Gastroesophageal sphincter (tissue), 3 donors: ENCODE results near the gene FBXL17.

Experiments
- CTCF ChIP-seq, 4 experiments: fragments of 200-600 bp in 2 of 4; fragments of 450-650 bp in 2 of 4; sonication (generic) in 1 of 4; IDR thresholded peaks; one replicate each; pipeline ENCODE4 v1.5.1; 2017 to 2019; ENCODE audit warnings: antibody characterized with exemption in 4 of 4, mild to moderate bottlenecking in 2 of 4, moderate library complexity in 2 of 4
- POLR2A ChIP-seq, 2 donors: fragments of 450-650 bp; IDR thresholded peaks; one replicate each; pipeline ENCODE4 v1.6.1; 2017; ENCODE audit warnings: antibody characterized with exemption in 2 of 2, mild to moderate bottlenecking in 2 of 2, moderate library complexity in 1 of 2
- POLR2AphosphoS5 ChIP-seq: sonication (generic); formaldehyde crosslinking; IDR thresholded peaks from one replicate; pipeline ENCODE4 v1.6.1; 2017; ENCODE audit warnings: antibody characterized with exemption

GRCh38 chr5:108430931-108431608 lies 49.2 kb upstream of the FBXL17 start:
- no peak for TF ChIP-seq CTCF (IDR thresholded peaks at IDR 0.05)
- TF ChIP-seq POLR2A (IDR thresholded peaks at IDR 0.05), result no peak
- TF ChIP-seq POLR2AphosphoS5, result no peak
